Astrocyte of the cerebellum (primary cell): Measurements from ENCODE around the gene DGKI.

Experiments
- DNase-seq: peaks from one replicate; pipeline ENCODE4 v3.0.0-alpha.2; 2011; ENCODE audit warnings: low read depth
- H3K4me3 ChIP-seq: 2 replicates; pipeline ENCODE4 v1.5.1; 2011; ENCODE audit warnings: mild to moderate bottlenecking, low read depth, low read length, moderate library complexity
- CTCF ChIP-seq: IDR thresholded peaks from 2 replicates; pipeline ENCODE4 v1.5.1; 2012; ENCODE audit warnings: low read length, low read depth, moderate library complexity, mild to moderate bottlenecking; ENCODE audit errors: missing control alignments
- in situ Hi-C: cut with HindIII; loops from 2 replicates; pipeline ENCODE4 v1.10.0; 2017; ENCODE audit warnings: low sequenced_read_pairs

DGKI gene

GRCh38 chr7:137482466-137482865 lies 364.3 kb downstream of the DGKI start:
- no peak for TF ChIP-seq CTCF
- peak; percentile 37 for DNase-seq
- no peak overlapping the region for H3K4me3 ChIP-seq
- in situ Hi-C loops: no loop called here

GRCh38 chr7:137480824-137481365 lies 365.9 kb downstream of the DGKI start:
- TF ChIP-seq CTCF: no peak
- no peak overlapping the region for H3K4me3 ChIP-seq
- in situ Hi-C loops: no loop called here
- DNase-seq: peak; percentile 16

GRCh38 chr7:137480401-137480800 lies 366.4 kb downstream of the DGKI start:
- in situ Hi-C loops: no loop called here
- H3K4me3 ChIP-seq: no peak overlapping the region
- no peak for DNase-seq
- no peak for TF ChIP-seq CTCF

- in situ Hi-C loops: no loop called here
- no peak for DNase-seq
- H3K4me3 ChIP-seq: no peak overlapping the region
- no peak for TF ChIP-seq CTCF
Measured at GRCh38 chr7:137476937-137477336, 369.8 kb downstream of the DGKI start.

GRCh38 chr7:137475966-137476365 lies 370.8 kb downstream of the DGKI start:
- no peak for TF ChIP-seq CTCF
- in situ Hi-C loops: no loop called here
- no peak overlapping the region for H3K4me3 ChIP-seq
- no peak for DNase-seq

GRCh38 chr7:137474540-137475026 lies 372.2 kb downstream of the DGKI start:
- no peak overlapping the region for H3K4me3 ChIP-seq
- DNase-seq: no peak
- TF ChIP-seq CTCF: no peak
- in situ Hi-C loops: no loop called here
